HEK293 (cell line): ENCODE results near the gene DAGLA.

Experiments used
- TRIM28 ChIP-seq: IDR thresholded peaks from 2 replicates; pipeline ENCODE4 v1.6.1; 2011; ENCODE audit warnings: low read length, control low read depth, borderline replicate concordance
- YY1 ChIP-seq: fragments of 450-650 bp; formaldehyde crosslinking; IDR thresholded peaks from 2 replicates; pipeline ENCODE4 v1.5.1; 2018; ENCODE audit warnings: missing biosample characterization, missing genetic modification characterization
- ZBTB1 ChIP-seq: fragments of 450-650 bp; formaldehyde crosslinking; IDR thresholded peaks from 2 replicates; pipeline ENCODE4 v1.5.1; 2016; ENCODE audit warnings: missing biosample characterization, missing genetic modification characterization
- ZNF112 ChIP-seq: fragments of 450-650 bp; formaldehyde crosslinking; IDR thresholded peaks from 2 replicates; pipeline ENCODE4 v1.5.0; 2017; ENCODE audit warnings: missing biosample characterization, missing genetic modification characterization
- ZNF449 ChIP-seq: fragments of 450-650 bp; formaldehyde crosslinking; IDR thresholded peaks from 2 replicates; pipeline ENCODE4 v1.5.1; 2017; ENCODE audit warnings: missing biosample characterization, mild to moderate bottlenecking, missing genetic modification characterization, moderate library complexity
- ZNF791 ChIP-seq: fragments of 450-650 bp; formaldehyde crosslinking; IDR thresholded peaks from 2 replicates; pipeline ENCODE4 v1.5.1; 2016; ENCODE audit warnings: missing biosample characterization, missing genetic modification characterization
- TF ChIP-seq, protein P1 (sequence below): fragments of 450-650 bp; formaldehyde crosslinking; IDR thresholded peaks from 2 replicates; pipeline ENCODE4 v1.5.1; 2016; ENCODE audit warnings: missing biosample characterization, missing genetic modification characterization
- TF ChIP-seq, protein P2 (sequence below): sonication (generic); formaldehyde crosslinking; IDR thresholded peaks from 2 replicates; pipeline ENCODE4 v1.8.1; 2022; ENCODE audit warnings: mild to moderate bottlenecking, moderate library complexity, missing genetic modification reagents

DNA sequence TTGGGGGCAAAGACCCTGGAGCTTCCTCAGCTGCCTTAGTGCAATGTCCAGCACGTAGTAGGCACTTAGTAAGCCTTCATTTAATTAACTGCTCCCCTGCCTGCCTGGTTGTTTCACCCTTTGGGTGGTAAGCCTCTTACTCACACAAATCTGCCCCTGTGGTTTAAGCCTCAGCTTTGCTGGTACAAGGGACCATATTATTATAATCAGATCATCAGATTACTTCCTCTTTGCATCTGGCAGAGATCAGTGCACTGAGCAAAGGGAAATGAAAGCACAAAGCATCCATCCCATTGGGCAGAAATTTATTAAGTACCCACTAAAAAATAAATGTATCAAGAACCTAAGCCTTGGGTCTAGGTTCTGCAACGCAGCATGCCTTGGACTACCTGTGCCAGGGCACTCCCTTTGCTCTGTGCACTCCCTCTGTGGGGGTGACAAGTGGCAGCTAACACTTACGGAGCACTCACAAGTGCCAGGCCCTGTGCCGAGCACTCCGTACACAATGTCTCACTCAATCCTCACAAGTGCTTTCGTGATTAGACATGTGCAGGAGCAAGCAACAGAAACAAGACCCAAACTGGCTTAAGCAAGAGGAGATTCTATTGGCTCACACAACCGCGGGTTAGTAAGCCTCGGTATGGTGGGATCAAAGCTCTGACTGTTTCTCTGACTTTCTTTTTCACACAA is 34.9 kb upstream of the DAGLA start:
- TF ChIP-seq ZNF449 (tag by site-specific recombination) = no peak
- TF ChIP-seq TRIM28 = no peak
- TF ChIP-seq, protein P1, sequence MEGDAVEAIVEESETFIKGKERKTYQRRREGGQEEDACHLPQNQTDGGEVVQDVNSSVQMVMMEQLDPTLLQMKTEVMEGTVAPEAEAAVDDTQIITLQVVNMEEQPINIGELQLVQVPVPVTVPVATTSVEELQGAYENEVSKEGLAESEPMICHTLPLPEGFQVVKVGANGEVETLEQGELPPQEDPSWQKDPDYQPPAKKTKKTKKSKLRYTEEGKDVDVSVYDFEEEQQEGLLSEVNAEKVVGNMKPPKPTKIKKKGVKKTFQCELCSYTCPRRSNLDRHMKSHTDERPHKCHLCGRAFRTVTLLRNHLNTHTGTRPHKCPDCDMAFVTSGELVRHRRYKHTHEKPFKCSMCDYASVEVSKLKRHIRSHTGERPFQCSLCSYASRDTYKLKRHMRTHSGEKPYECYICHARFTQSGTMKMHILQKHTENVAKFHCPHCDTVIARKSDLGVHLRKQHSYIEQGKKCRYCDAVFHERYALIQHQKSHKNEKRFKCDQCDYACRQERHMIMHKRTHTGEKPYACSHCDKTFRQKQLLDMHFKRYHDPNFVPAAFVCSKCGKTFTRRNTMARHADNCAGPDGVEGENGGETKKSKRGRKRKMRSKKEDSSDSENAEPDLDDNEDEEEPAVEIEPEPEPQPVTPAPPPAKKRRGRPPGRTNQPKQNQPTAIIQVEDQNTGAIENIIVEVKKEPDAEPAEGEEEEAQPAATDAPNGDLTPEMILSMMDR (tag by site-specific recombination) = no peak
- no peak for TF ChIP-seq ZBTB1 (tag by site-specific recombination)
- TF ChIP-seq YY1 (tag by site-specific recombination) = no peak
- TF ChIP-seq, protein P2, sequence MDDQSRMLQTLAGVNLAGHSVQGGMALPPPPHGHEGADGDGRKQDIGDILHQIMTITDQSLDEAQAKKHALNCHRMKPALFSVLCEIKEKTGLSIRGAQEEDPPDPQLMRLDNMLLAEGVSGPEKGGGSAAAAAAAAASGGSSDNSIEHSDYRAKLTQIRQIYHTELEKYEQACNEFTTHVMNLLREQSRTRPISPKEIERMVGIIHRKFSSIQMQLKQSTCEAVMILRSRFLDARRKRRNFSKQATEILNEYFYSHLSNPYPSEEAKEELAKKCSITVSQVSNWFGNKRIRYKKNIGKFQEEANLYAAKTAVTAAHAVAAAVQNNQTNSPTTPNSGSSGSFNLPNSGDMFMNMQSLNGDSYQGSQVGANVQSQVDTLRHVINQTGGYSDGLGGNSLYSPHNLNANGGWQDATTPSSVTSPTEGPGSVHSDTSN (CRISPR knock-in tag) = no peak
- no peak for TF ChIP-seq ZNF112 (tag by site-specific recombination)
- TF ChIP-seq ZNF791 (tag by site-specific recombination) = no peak
